HG02970 (cell line): ENCODE data around the gene OR2F2.

Experiments used
- ATAC-seq: cut with Tn5 transposase; IDR thresholded peaks from one replicate; pipeline ENCODE4 v1.9.1; 2021; ENCODE audit warnings: mild to moderate bottlenecking, moderate library complexity, moderate number of reproducible peaks; ENCODE audit not compliant: unreplicated experiment, low FRiP score

OR2F2 gene

GRCh38 chr7:143913945-143914615, 21.0 kb upstream of the OR2F2 start:
- no peak for ATAC-seq

GRCh38 chr7:143914938-143915652, 19.9 kb upstream of the OR2F2 start:
- no peak for ATAC-seq

GRCh38 chr7:143924851-143925250, 10.2 kb upstream of the OR2F2 start:
- no peak for ATAC-seq

- ATAC-seq, result no peak
Observed at GRCh38 chr7:143929224-143929920, 5.7 kb upstream of the OR2F2 start.

- ATAC-seq, result no peak
Observed at GRCh38 chr7:143931739-143932138, 3.3 kb upstream of the OR2F2 start.

- ATAC-seq, result no peak
Observed at GRCh38 chr7:143936087-143937009, 1.3 kb downstream of the OR2F2 start.

GRCh38 chr7:143938379-143939243, 3.6 kb downstream of the OR2F2 start:
- no peak for ATAC-seq

GRCh38 chr7:143945423-143945822, 10.4 kb downstream of the OR2F2 start:
- ATAC-seq, result no peak

- no peak for ATAC-seq
Observed at GRCh38 chr7:143947111-143947510, 12.1 kb downstream of the OR2F2 start.

- ATAC-seq, result no peak
Observed at GRCh38 chr7:143948733-143949132, 13.7 kb downstream of the OR2F2 start.

- no peak for ATAC-seq
Observed at GRCh38 chr7:143953421-143953820, 18.4 kb downstream of the OR2F2 start.

- no peak for ATAC-seq
Observed at GRCh38 chr7:143954135-143954534, 19.1 kb downstream of the OR2F2 start.

GRCh38 chr7:143954544-143954943, 19.5 kb downstream of the OR2F2 start, which contains the start of gene OR2F1:
OR2F1 (plus strand) TSS chr7:143954844; CDS start chr7:143959971, 5,127 bp downstream.
- no peak for ATAC-seq

- no peak for ATAC-seq
Observed at GRCh38 chr7:143958781-143959180, 23.7 kb downstream of the OR2F2 start.

- no peak for ATAC-seq
Observed at GRCh38 chr7:143960813-143961610, 26.0 kb downstream of the OR2F2 start.

- ATAC-seq, result no peak
Observed at GRCh38 chr7:143965280-143965679, 30.2 kb downstream of the OR2F2 start.

- no peak for ATAC-seq
Observed at GRCh38 chr7:143967398-143967797, 32.4 kb downstream of the OR2F2 start.

- no peak for ATAC-seq
Observed at GRCh38 chr7:143973870-143974416, 38.9 kb downstream of the OR2F2 start.
